B cell (primary cell): ENCODE results near the gene TAS2R40.

Experiments
- EZH2 ChIP-seq: IDR thresholded peaks from 2 replicates; pipeline ENCODE4 v1.6.1; 2012; ENCODE audit warnings: borderline replicate concordance, low read depth, mild to moderate bottlenecking, moderate library complexity, low read length; ENCODE audit not compliant: insufficient read depth, poor library complexity, severe bottlenecking
- TF ChIP-seq, protein P1 (sequence below): fragments of 200-600 bp; IDR thresholded peaks from one replicate; pipeline ENCODE4 v1.8.0; 2022; ENCODE audit warnings: antibody characterized with exemption, mild to moderate bottlenecking

GRCh38 chr7:143238289-143238980, 16.6 kb downstream of the TAS2R40 start:
- TF ChIP-seq, protein P1, sequence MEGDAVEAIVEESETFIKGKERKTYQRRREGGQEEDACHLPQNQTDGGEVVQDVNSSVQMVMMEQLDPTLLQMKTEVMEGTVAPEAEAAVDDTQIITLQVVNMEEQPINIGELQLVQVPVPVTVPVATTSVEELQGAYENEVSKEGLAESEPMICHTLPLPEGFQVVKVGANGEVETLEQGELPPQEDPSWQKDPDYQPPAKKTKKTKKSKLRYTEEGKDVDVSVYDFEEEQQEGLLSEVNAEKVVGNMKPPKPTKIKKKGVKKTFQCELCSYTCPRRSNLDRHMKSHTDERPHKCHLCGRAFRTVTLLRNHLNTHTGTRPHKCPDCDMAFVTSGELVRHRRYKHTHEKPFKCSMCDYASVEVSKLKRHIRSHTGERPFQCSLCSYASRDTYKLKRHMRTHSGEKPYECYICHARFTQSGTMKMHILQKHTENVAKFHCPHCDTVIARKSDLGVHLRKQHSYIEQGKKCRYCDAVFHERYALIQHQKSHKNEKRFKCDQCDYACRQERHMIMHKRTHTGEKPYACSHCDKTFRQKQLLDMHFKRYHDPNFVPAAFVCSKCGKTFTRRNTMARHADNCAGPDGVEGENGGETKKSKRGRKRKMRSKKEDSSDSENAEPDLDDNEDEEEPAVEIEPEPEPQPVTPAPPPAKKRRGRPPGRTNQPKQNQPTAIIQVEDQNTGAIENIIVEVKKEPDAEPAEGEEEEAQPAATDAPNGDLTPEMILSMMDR: no peak
- TF ChIP-seq EZH2: no peak
